Stomach (tissue), 9 donors: Measurements from ENCODE around the gene ANKFY1. TPM values are rescaled to one million over a fixed set of nuclear protein-coding genes. Genes with fewer than 3 reads are reported as not detected.

Experiments
- DNase-seq, 2 donors: peaks; one replicate each; pipeline versions ENCODE4 v3.0.0 to v3.0.0-alpha.2; 2013 to 2019
- H3K27ac ChIP-seq, 5 donors: fragments of 200-600 bp in 4 of 5; sonication (generic) in 4 of 5; one replicate each; pipeline ENCODE4 v1.5.1; 2013 to 2019; ENCODE audit warnings: mild to moderate bottlenecking in 1 of 5, moderate library complexity in 1 of 5
- H3K27me3 ChIP-seq, 3 donors: fragments of 200-600 bp; sonication (generic); one replicate each; pipeline ENCODE4 v1.5.1; 2017 to 2019; ENCODE audit warnings: mixed run types in 1 of 3
- H3K36me3 ChIP-seq, 4 donors: fragments of 200-600 bp; sonication (generic); 1 replicate in 3 of 4; 2 replicates in 1 of 4; pipeline ENCODE4 v1.5.1; 2016 to 2019
- H3K4me1 ChIP-seq, 4 donors: fragments of 200-600 bp; sonication (generic); one replicate each; pipeline ENCODE4 v1.5.1; 2016 to 2019
- H3K4me3 ChIP-seq, 4 donors: fragments of 200-600 bp; sonication (generic) in 3 of 4; one replicate each; pipeline ENCODE4 v1.5.1; 2016 to 2019; ENCODE audit warnings: mild to moderate bottlenecking in 1 of 4
- H3K9me3 ChIP-seq, 4 donors: fragments of 200-600 bp; sonication (generic); one replicate each; pipeline ENCODE4 v1.5.1; 2016 to 2019
- EP300 ChIP-seq: sonication (generic); formaldehyde crosslinking; IDR thresholded peaks from one replicate; pipeline ENCODE4 v1.6.1; 2017; ENCODE audit warnings: antibody characterized with exemption
- POLR2A ChIP-seq, 4 donors: fragments of 450-650 bp; IDR thresholded peaks; one replicate each; pipeline ENCODE4 v1.6.1; 2016; ENCODE audit warnings: antibody characterized with exemption in 4 of 4, control low read depth in 2 of 4, mild to moderate bottlenecking in 1 of 4, moderate library complexity in 1 of 4
- POLR2AphosphoS5 ChIP-seq, 3 donors: sonication (generic); formaldehyde crosslinking; IDR thresholded peaks; one replicate each; pipeline ENCODE4 v1.6.1; 2016; ENCODE audit warnings: antibody characterized with exemption in 3 of 3
- WGBS, 5 donors: extraction: QIAGEN DNeasy Blood & Tissue Kit in 3 of 5; methylation state at CpG; one replicate each; pipeline versions ENCODE4 v1.1.5 to v1.1.7; 2013 to 2018; 5-methylcytosine and 5-hydroxymethylcytosine counted together
- intact Hi-C: fragments of 100-400 bp; cut with DNase I; formaldehyde crosslinking; loops from one replicate; pipeline ENCODE4 v1.15.1; 2023; ENCODE audit warnings: low total_unique reads
- polyA plus RNA-seq, 3 donors: library from polyadenylated mRNA; stranded (reverse); fragments of 200-250 nt; gene quantifications; one replicate each; pipeline ENCODE4 v1.2.3, GENCODE V29; 2013
- total RNA-seq, 5 donors: library from RNA; depleted of rRNA; stranded (reverse); fragments of >200 nt; gene quantifications; one replicate each; pipeline versions ENCODE4 v1.1.0 to v1.2.3, GENCODE V29; 2014 to 2016
- TF ChIP-seq, protein P1 (sequence below), 7 experiments: fragments of 450-650 bp in 4 of 7; fragments of 200-600 bp in 3 of 7; sonication (generic) in 3 of 7; IDR thresholded peaks; one replicate each; pipeline ENCODE4 v1.5.1; 2016 to 2019; ENCODE audit warnings: antibody characterized with exemption in 7 of 7, control low read depth in 2 of 7, mild to moderate bottlenecking in 1 of 7
- donor health status: healthy with polysubstance abuse.
- donor health status: Bipolar disorder and iron deficiency.
- donor health status: healthy.

The ANKFY1 gene
- total and polyA plus RNA-seq, 8 donors: 6.4 to 61.0 (median 39.2) TPM

DNA sequence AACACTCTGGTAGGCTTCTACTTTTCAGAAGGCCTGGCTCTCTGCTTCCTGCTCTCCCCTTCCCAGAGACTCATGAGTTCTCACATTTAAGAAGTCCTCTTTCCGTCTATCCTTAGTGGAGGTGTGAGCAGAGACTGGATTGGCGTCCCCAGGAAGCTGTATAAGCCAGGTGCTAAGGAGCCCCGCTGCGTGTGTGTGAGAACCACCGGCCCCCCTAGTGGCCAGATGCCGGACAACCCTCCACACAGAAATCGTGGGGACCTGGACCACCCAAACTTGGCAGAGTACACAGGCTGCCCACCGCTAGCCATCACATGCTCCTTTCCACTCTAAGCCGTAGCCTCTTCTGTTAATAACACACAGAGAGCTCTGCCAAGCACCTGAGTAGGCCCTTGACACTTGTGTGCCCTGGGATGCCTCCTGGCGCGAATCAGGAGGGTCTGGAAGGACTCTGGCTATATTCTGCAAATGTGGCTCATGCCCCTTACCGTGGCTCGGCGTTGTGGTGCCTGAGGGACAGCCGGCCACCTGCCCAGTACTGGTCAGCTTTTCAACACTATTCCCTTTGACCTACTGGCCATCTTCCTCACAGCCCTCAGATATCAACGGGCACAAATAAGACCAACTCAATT lies 106.9 kb downstream of the ANKFY1 start:
- WGBS, 5 donors: 86 to 90% (median 88%) methylated on average over 13 to 16 of the region's 16 CpGs
- H3K4me3 ChIP-seq: no peak overlapping the region
- intact Hi-C loops: no loop called here

DNA sequence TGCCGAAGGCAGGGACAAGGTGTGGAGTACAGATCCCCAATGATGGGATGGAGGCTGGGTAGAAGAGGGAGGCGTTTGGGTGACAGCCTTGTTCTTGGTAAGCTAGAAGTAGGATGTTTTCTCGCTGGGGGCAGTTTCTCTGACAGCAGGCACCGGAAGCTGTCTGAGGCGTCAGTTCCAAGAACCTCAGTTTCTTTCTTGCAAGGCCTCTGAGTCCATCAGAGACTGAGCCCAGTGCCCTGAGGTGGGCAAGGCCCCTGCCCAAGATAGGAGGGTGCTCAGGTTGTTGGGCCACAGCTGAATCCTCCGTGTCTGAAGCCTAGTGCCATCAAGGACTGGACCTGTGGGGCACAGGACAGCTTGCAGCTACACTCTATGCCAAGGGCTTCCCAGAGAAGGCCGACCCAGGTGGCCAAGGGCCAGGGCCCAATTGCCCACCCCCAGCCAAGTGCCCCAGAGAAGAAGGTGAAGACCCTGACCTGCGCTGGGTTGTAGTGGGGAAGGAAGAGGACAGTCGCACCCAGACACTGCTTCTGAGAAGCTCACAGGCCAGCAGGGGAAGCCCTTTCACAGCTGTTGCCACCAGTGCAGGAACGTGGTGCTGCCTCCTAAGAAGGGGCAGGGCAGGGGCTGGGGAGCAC lies 107.7 kb downstream of the ANKFY1 start:
- intact Hi-C loops: no loop called here
- H3K27ac ChIP-seq: no peak overlapping the region
- H3K27me3 ChIP-seq: no peaks in the 10 kb centered on the region
- H3K36me3 ChIP-seq: peaks cover 30 to 95% (median 91%) of the 10 kb centered on the region in 4 donors
- TF ChIP-seq, protein P1, sequence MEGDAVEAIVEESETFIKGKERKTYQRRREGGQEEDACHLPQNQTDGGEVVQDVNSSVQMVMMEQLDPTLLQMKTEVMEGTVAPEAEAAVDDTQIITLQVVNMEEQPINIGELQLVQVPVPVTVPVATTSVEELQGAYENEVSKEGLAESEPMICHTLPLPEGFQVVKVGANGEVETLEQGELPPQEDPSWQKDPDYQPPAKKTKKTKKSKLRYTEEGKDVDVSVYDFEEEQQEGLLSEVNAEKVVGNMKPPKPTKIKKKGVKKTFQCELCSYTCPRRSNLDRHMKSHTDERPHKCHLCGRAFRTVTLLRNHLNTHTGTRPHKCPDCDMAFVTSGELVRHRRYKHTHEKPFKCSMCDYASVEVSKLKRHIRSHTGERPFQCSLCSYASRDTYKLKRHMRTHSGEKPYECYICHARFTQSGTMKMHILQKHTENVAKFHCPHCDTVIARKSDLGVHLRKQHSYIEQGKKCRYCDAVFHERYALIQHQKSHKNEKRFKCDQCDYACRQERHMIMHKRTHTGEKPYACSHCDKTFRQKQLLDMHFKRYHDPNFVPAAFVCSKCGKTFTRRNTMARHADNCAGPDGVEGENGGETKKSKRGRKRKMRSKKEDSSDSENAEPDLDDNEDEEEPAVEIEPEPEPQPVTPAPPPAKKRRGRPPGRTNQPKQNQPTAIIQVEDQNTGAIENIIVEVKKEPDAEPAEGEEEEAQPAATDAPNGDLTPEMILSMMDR (IDR thresholded peaks at IDR 0.05): no peak
- no peak for TF ChIP-seq POLR2A (IDR thresholded peaks at IDR 0.05)
- no peak for TF ChIP-seq EP300
- no peak for TF ChIP-seq POLR2AphosphoS5 (IDR thresholded peaks at IDR 0.05)
- H3K4me1 ChIP-seq: peaks cover 0 to 5% (median 2%) of the 10 kb centered on the region in 4 donors
- 89 to 95% (median 92%) methylated on average over 8 to 10 of the region's 10 CpGs for WGBS, 5 donors
- H3K4me3 ChIP-seq: no peak overlapping the region
- DNase-seq: no peak
- H3K9me3 ChIP-seq: no peaks in the 10 kb centered on the region

More for the DNA sequence above, 106.9 kb downstream of the ANKFY1 start:
- Histone ChIP-seq H3K36me3 (peaks cover 30 to 92% (median 85%) of the 10 kb centered on the region in 4 donors), H3K9me3 (no peaks in the 10 kb centered on the region), H3K27me3 (no peaks in the 10 kb centered on the region), H3K4me1 (peaks cover 5 to 12% (median 8%) of the 10 kb centered on the region in 4 donors), H3K27ac (no peak overlapping the region)
- no peak for DNase-seq
- TF ChIP-seq POLR2AphosphoS5 (IDR thresholded peaks at IDR 0.05): no peak
- TF ChIP-seq, protein P1 (IDR thresholded peaks at IDR 0.05): no peak
- TF ChIP-seq EP300: no peak
- TF ChIP-seq POLR2A (IDR thresholded peaks at IDR 0.05): no peak

- DNase-seq: no peak
- no peaks in the 10 kb centered on the region for H3K4me1 ChIP-seq
- TF ChIP-seq, protein P1 (IDR thresholded peaks at IDR 0.05): no peak
- TF ChIP-seq POLR2AphosphoS5 (IDR thresholded peaks at IDR 0.05): no peak
- no peak for TF ChIP-seq POLR2A (IDR thresholded peaks at IDR 0.05)
- TF ChIP-seq EP300: no peak
- no peaks in the 10 kb centered on the region for H3K27me3 ChIP-seq
- H3K27ac ChIP-seq: no peak overlapping the region
- peaks cover 30 to 96% (median 91%) of the 10 kb centered on the region in 4 donors for H3K36me3 ChIP-seq
- no peaks in the 10 kb centered on the region for H3K9me3 ChIP-seq
- 91 to 96% (median 94%) methylated on average over 3 of the region's 3 CpGs for WGBS, 5 donors
- intact Hi-C loops: no loop called here
- no peak overlapping the region for H3K4me3 ChIP-seq
Observed at GRCh38 chr17:4154201-4154600, 109.6 kb downstream of the ANKFY1 start.

GRCh38 chr17:4152471-4152870 lies 111.3 kb downstream of the ANKFY1 start:
- Histone ChIP-seq H3K4me3 (no peak overlapping the region), H3K4me1 (no peaks in the 10 kb centered on the region), H3K9me3 (no peaks in the 10 kb centered on the region), H3K27me3 (no peaks in the 10 kb centered on the region), H3K27ac (no peak overlapping the region), H3K36me3 (peaks cover 25 to 79% (median 75%) of the 10 kb centered on the region in 4 donors)
- 63 to 93% (median 79%) methylated on average over 3 of the region's 3 CpGs for WGBS, 5 donors
- DNase-seq: no peak
- intact Hi-C loops: no loop called here
- no peak for TF ChIP-seq POLR2A (IDR thresholded peaks at IDR 0.05)
- TF ChIP-seq, protein P1 (IDR thresholded peaks at IDR 0.05): no peak
- no peak for TF ChIP-seq EP300
- TF ChIP-seq POLR2AphosphoS5 (IDR thresholded peaks at IDR 0.05): no peak
